ENCODE results near the gene ATXN2. TPM values are rescaled to one million over a fixed set of nuclear protein-coding genes. Genes with fewer than 3 reads are reported as not detected.
"Not testable (repeated sequence)": the region's sequence is repeated elsewhere in the genome, so short reads cannot be mapped to it uniquely, and the experiment has no call there.

Gene ATXN2
- total RNA-seq, 1 donor from 2014 or later: 51.8 TPM

- ATAC-seq (ENCODE audit: poor library complexity): no peak
- intact Hi-C loops (cut with DNase I): no loop called here
- no peak for DNase-seq
Measured at GRCh38 chr12:111580737-111581136, 18.4 kb downstream of the ATXN2 start.

- no peak for DNase-seq
- intact Hi-C loops (cut with DNase I): no loop called here
- no peak for ATAC-seq (ENCODE audit: poor library complexity)
Measured at GRCh38 chr12:111580119-111580425, 19.0 kb downstream of the ATXN2 start.

DNA sequence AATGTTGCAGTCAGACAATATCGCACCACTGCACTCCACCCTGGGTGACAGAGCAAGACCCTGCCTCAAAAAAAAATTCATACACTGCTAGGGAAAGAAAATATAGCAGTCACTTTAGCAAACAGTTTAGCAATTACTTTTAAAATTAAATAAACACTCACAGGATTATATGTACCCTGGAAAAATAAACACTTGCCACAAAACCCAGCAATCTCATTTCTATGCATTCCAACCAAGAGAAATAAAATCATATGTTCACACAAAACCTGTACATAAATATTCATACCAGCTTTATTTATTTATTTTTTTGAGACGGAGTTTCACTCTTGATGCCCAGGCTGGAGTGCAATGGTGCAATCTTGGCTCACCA, 20.2 kb downstream of the ATXN2 start:
- intact Hi-C loops (cut with DNase I): no loop called here
- no peak for DNase-seq

GRCh38 chr12:111578276-111578970, 20.7 kb downstream of the ATXN2 start:
- ATAC-seq (ENCODE audit: poor library complexity) (no peak), DNase-seq (no peak)
- intact Hi-C loops (cut with DNase I): no loop called here

More for the DNA sequence above, 20.2 kb downstream of the ATXN2 start:
- no peak for ATAC-seq (ENCODE audit: poor library complexity)

DNA sequence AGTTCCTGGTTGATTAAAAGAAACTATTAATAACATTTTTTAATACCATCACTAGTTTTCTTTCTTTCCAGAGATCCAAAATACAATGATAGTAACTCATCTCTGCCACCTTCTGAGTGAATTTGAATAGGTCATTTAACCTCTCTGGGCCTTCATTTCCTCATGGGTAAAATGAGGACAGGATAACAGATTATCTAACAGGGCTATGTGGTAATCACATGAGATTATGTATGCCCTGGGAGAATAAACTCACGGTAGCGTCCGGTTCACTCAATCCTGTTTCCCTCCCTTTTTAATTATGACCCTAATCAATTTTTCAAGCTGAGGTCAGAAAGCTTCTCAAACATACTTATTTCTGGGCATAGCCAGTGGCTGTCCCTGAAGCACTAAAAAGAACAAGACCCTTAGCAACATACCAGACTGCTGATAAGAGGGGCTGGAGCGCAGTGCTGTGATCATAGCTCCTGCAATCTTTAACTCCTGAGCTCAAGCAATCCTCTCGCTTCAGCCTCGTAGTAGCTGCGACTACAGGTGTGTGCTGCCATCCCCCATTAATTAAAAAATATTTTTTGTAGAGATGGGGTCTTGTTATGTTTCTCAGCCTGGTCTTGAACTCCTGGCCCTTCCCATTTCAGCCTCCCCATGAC, 24.2 kb downstream of the ATXN2 start:
- ATAC-seq (ENCODE audit: poor library complexity) (peak; percentile 62), DNase-seq (no peak)
- intact Hi-C loops (cut with DNase I): no loop called here

- ATAC-seq (ENCODE audit: poor library complexity): no peak
- intact Hi-C loops (cut with DNase I): no loop called here
Measured at GRCh38 chr12:111573476-111573875, 25.6 kb downstream of the ATXN2 start.

DNA sequence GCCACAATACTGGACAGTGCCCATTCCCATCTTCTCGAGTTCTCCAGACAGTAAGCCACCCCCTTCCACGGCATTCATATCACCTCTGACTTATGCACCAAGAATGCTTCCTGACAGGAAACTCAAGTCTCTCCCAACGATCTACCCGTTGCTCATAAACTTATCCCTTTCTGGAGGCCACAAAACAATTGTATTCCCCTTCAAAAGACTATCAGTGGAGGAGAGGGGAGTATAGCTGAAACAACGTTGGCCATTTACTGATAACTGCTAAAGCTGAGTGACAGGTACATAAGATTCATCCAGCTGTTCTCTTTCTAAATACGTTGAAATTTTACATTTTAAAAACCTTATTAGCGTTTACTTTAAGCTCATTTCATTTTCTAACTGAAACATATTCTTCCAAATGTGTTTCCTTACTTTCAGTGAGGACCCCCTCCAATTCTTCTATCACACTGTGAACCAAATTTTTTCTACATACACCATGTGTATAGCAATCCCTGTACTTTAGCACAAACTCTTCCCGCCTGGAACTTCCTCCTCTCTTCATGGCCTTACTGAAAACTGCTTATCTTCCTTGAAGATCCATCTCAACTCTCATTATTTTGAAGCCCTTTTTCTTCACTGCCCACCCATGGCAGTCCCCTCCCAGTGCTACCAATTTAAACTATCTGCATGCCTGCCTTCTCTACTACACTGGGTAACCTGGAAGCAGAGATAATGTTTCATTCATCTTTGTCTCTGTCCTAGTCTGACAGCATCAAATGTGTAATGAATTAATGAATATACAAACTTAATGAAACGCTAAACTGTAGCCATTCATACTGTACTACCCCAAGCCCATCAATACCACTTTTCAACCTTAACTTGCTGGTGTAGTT, 28.8 kb downstream of the ATXN2 start:
- DNase-seq: no peak

More at GRCh38 chr12:111573476-111573875, 25.6 kb downstream of the ATXN2 start:
- DNase-seq: no peak

GRCh38 chr12:111569363-111570083, 29.6 kb downstream of the ATXN2 start:
- intact Hi-C loops (cut with DNase I): no loop called here
- ATAC-seq (ENCODE audit: poor library complexity) (no peak), DNase-seq (no peak)

More for the DNA sequence above, 28.8 kb downstream of the ATXN2 start:
- intact Hi-C loops (cut with DNase I): no loop called here
- no peak for ATAC-seq (ENCODE audit: poor library complexity)

DNA sequence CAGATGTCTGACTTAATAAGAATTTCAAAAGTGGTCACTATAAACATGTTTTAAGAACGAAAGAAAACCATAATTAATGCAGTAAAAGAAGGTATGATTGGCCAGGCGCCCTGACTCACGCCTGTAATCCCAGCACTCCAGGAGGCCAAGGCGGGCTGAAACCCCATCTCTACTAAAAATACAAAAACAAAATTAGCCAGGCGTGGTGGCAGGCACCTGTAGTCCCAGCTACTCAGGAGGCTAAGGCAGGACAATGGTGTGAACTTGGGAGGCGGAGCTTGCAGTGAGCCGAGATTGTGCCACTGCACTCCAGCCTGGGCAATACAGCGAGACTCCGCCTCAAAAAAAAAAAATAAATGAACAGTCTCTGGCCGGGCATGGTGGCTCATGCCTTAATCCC, 38.3 kb downstream of the ATXN2 start:
- DNase-seq; intact Hi-C loops (cut with DNase I); ATAC-seq (ENCODE audit: poor library complexity): not testable (repeated sequence)

GRCh38 chr12:111558107-111558376, 41.1 kb downstream of the ATXN2 start:
- intact Hi-C loops (cut with DNase I): no loop called here
- DNase-seq (no peak), ATAC-seq (ENCODE audit: poor library complexity) (no peak)

DNA sequence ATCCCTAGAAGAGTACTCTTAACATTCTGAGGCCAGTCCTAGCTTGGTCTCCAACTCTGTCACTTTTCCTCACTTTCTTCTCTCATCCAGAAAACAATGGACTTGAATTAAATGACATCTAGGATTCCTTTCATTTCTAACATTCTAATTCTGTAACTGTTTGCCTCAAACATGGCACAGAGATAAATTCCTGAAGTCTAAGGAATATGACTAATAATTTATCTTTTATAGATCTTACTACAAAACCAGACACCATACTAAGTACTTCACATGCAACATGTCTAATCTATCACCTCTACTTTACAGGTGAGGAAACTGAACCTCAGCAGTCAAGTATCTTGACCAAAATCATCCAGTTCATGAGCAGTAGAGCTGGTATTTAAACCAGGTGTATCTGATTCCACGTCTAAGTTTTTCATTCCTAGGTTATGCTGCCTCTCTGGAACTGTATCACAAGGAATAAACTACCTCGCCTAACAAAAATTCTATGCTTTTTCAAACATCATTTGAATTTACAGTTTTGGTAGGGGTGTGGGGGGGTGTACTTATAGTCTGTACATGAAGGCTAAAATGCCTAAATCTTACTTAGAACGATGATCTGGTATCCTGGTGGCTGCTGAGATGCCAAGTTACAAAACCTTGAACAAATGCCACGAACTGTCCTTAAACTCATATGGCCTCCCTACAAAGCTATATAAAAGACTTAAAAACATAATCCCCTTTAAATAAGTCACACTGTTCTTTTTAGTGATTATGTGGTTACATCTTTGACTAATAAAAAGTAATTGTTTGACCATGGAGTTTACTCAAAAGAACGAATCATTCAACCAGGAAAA, 41.6 kb downstream of the ATXN2 start:
- intact Hi-C loops (cut with DNase I): no loop called here
- DNase-seq (no peak), ATAC-seq (ENCODE audit: poor library complexity) (no peak)

- DNase-seq (no peak), ATAC-seq (ENCODE audit: poor library complexity) (no peak)
- intact Hi-C loops (cut with DNase I): no loop called here
Measured at GRCh38 chr12:111556676-111557075, 42.4 kb downstream of the ATXN2 start.

DNA sequence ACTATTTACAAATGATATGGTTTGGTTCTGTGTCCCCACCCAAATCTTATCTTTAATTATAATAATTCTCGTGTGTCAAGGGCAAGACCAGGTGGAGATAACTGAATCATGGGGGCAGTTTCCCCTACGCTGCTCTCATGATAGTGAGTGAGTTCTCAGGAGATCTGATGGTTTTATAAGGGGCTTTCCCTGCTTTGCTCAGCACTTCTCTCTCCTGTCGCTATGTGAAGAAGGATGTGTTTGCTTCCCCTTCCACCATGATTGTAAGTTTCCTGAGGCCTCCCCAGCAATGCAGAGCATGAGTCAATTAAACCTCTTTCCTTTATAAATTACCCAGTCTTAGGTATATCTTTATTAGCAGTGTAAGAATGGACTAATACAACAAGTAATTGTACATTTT, 43.8 kb downstream of the ATXN2 start:
- intact Hi-C loops (cut with DNase I); ATAC-seq (ENCODE audit: poor library complexity); DNase-seq: not testable (repeated sequence)

DNA sequence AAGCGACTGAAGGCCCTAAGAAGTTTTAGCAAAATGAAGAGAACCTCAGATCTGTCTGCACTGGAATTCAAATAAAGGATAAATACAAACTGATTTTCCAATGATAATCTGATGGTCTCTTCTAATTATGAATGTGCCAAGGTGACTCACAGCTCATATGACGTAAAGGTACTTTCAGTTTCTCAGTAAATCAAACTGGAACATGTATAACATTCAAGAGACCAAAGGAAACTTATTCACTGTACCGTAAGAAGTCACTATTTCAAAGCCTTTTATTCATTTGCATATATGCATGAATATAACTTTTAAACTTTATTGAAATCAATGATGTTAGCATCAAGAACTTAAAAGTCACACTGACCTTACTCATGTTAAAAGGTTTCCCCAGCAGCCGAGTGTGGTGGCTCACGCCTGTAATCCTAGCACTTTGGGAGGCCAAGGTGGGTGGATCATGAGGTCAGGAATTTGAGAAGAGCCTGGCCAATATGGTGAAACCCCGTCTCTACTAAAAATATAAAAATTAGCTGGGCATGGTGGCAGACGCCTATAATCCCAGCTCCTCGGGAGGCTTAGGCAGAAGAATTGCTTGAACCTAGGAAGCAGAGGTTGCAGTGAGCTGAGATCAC, 52.2 kb downstream of the ATXN2 start:
- DNase-seq: no peak
- ATAC-seq (ENCODE audit: poor library complexity): no peak
- intact Hi-C loops (cut with DNase I): no loop called here

DNA sequence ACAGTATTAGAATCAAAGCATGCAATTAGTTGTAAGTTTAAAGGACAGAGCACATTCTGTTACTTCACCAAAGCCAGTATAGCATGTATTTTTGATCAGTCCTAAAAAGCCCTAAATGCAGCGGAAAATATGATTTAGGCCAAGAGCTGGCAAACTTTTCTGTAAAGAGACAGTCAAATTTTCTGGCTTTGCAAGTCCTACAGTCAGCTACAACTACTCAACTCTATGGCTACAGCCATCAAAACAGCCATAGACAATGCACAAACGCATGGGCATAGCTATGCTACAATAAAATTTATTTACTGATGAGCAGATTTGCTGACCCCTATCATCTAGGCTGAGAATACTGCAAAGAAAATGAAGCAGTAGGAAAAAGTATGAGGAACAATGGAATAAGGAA, 52.9 kb downstream of the ATXN2 start:
- DNase-seq (no peak), ATAC-seq (ENCODE audit: poor library complexity) (no peak)
- intact Hi-C loops (cut with DNase I): no loop called here

GRCh38 chr12:111544032-111544431, 55.1 kb downstream of the ATXN2 start:
- intact Hi-C loops (cut with DNase I): no loop called here
- ATAC-seq (ENCODE audit: poor library complexity): peak; percentile 58
- DNase-seq: no peak

GRCh38 chr12:111532751-111533150, 66.4 kb downstream of the ATXN2 start:
- DNase-seq: no peak
- intact Hi-C loops (cut with DNase I): no loop called here
- no peak for ATAC-seq (ENCODE audit: poor library complexity)

Data from Right ventricle myocardium superior (tissue), 1 donor.